HCT116 (cell line): ENCODE measurements around the gene SLC1A1.

Source experiments
- CTCF ChIP-seq, 3 experiments: fragments of 200-600 bp in 1 of 3; sonication (generic) in 1 of 3; IDR thresholded peaks in 2 of 3; conservative IDR thresholded peaks in 1 of 3; 2 replicates each; pipeline ENCODE4 v1.5.1; 2012 to 2017; ENCODE audit warnings: low read depth in 2 of 3, low read length in 2 of 3, antibody characterized with exemption in 1 of 3, borderline replicate concordance in 1 of 3, control low read depth in 1 of 3, mild to moderate bottlenecking in 1 of 3, mixed read lengths in 1 of 3, mixed run types in 1 of 3, moderate library complexity in 1 of 3; ENCODE audit not compliant: insufficient read depth in 1 of 3
- EZH2 ChIP-seq: fragments of 200-600 bp; sonication (generic); IDR thresholded peaks from 2 replicates; pipeline ENCODE4 v1.6.1; 2017; ENCODE audit warnings: antibody characterized with exemption, mixed run types
- FOSL1 ChIP-seq: IDR thresholded peaks from 2 replicates; pipeline ENCODE4 v1.6.1; 2012; ENCODE audit warnings: low read depth
- MAX ChIP-seq: IDR thresholded peaks from 2 replicates; pipeline ENCODE4 v1.6.1; 2012
- POLR2AphosphoS5 ChIP-seq: IDR thresholded peaks from 2 replicates; pipeline ENCODE4 v1.6.1; 2011; ENCODE audit warnings: mild to moderate bottlenecking, low read depth, low read length, moderate library complexity
- RAD21 ChIP-seq: IDR thresholded peaks from 2 replicates; pipeline ENCODE4 v1.6.1; 2012; ENCODE audit warnings: low read depth, mild to moderate bottlenecking
- REST ChIP-seq: IDR thresholded peaks from 2 replicates; pipeline ENCODE4 v1.6.1; 2012; ENCODE audit warnings: low read depth
- SP1 ChIP-seq: IDR thresholded peaks from 2 replicates; pipeline ENCODE4 v1.6.1; 2012; ENCODE audit warnings: low read depth
- SRF ChIP-seq: IDR thresholded peaks from 2 replicates; pipeline ENCODE4 v1.6.1; 2012; ENCODE audit warnings: low read depth
- YY1 ChIP-seq: IDR thresholded peaks from 2 replicates; pipeline ENCODE4 v1.6.1; 2011; ENCODE audit warnings: low read length, low read depth, moderate library complexity, mild to moderate bottlenecking; ENCODE audit not compliant: insufficient replicate concordance; ENCODE audit errors: extremely low read depth
- ZFX ChIP-seq: fragments of 450-650 bp; IDR thresholded peaks from 2 replicates; pipeline ENCODE4 v1.6.1; 2017
- ZNF274 ChIP-seq: fragments of 200-500 bp; sonication (Bioruptor generic); IDR thresholded peaks from 2 replicates; pipeline ENCODE4 v1.6.1; 2014; ENCODE audit warnings: mild to moderate bottlenecking, low read depth, low read length, inconsistent platforms

- TF ChIP-seq CTCF (IDR thresholded peaks at IDR 0.05 in 2 of 3, conservative IDR thresholded peaks at IDR 0.05 in 1 of 3; ENCODE audit: borderline replicate concordance in 1 of 3, insufficient read depth in 1 of 3, low read depth in 2 of 3, low read length in 2 of 3) (no peak), RAD21 (no peak), EZH2 (no peak), SRF (no peak), SP1 (no peak), REST (no peak), ZNF274 (no peak), MAX (no peak), YY1 (no peak), FOSL1 (no peak), POLR2AphosphoS5 (no peak), ZFX (no peak)
Measured at GRCh38 chr9:4496497-4496896, 6.2 kb downstream of the SLC1A1 start.
